Tibial artery (tissue), 4 donors: ENCODE measurements around the gene RITA1.
"Not testable (repeated sequence)": the region's sequence is repeated elsewhere in the genome, so short reads cannot be mapped to it uniquely, and the experiment has no call there.

ENCODE experiments used
- DNase-seq, 2 donors: peaks; one replicate each; pipeline ENCODE4 v3.0.0-alpha.2; 2019
- H3K27ac ChIP-seq, 2 donors: fragments of 200-600 bp; sonication (generic) in 1 of 2; 1 replicate in 1 of 2; 2 replicates in 1 of 2; pipeline ENCODE4 v1.5.1; 2018 to 2019; ENCODE audit warnings: mild to moderate bottlenecking in 1 of 2
- H3K27me3 ChIP-seq, 2 donors: fragments of 200-600 bp; sonication (generic) in 1 of 2; one replicate each; pipeline versions ENCODE4 v1.5.1 to v1.6.0; 2016 to 2019
- H3K36me3 ChIP-seq, 3 donors: fragments of 200-600 bp; sonication (generic) in 2 of 3; one replicate each; pipeline ENCODE4 v1.5.1; 2016 to 2019; ENCODE audit warnings: mild to moderate bottlenecking in 2 of 3
- H3K4me1 ChIP-seq, 4 donors: fragments of 200-600 bp; sonication (generic) in 2 of 4; 1 replicate in 3 of 4; 2 replicates in 1 of 4; pipeline ENCODE4 v1.5.1; 2016 to 2019
- H3K4me3 ChIP-seq, 2 donors: fragments of 200-600 bp; sonication (generic) in 1 of 2; 1 replicate in 1 of 2; 2 replicates in 1 of 2; pipeline ENCODE4 v1.5.1; 2018 to 2019; ENCODE audit warnings: mild to moderate bottlenecking in 2 of 2
- H3K9me3 ChIP-seq, 3 donors: fragments of 200-600 bp; sonication (generic) in 1 of 3; one replicate each; pipeline ENCODE4 v1.5.1; 2016 to 2019
- intact Hi-C: fragments of 100-400 bp; cut with DNase I; formaldehyde crosslinking; loops from one replicate; pipeline ENCODE4 v1.15.0; 2023; ENCODE audit warnings: low total_unique reads
- TF ChIP-seq, protein P1 (sequence below), 2 experiments: fragments of 200-600 bp in 1 of 2; fragments of 450-650 bp in 1 of 2; IDR thresholded peaks; one replicate each; pipeline ENCODE4 v1.5.1; 2017 to 2019; ENCODE audit warnings: antibody characterized with exemption in 2 of 2, mild to moderate bottlenecking in 1 of 2, moderate library complexity in 1 of 2

The RITA1 gene

DNA sequence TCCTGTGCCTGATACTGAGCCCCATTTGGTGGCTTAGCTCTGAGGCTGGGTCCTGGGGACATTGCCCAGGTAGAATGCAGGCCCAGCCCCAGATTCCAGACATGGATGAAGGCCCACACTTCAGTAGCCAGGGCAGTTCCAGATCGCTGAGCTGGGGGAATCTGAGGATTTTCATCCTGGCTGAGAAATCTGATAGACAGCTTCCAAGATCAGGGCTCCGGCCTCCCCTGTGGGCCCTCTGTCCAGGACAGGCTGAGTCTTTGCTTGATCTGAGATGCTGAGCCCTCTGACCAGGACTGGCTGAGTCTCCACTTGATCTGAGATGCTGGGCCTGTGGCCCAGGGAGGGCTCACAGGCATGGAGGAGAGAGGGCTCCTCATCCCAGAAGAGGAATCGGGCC, 46.7 kb upstream of the RITA1 start:
- Histone ChIP-seq H3K36me3 (no peaks in the 10 kb centered on the region), H3K4me1 (peaks cover 0 to 14% (median 0%) of the 10 kb centered on the region in 4 donors), H3K4me3 (no peak overlapping the region), H3K27ac (no peak overlapping the region), H3K27me3 (peaks cover 0 to 52% of the 10 kb centered on the region in 2 donors), H3K9me3 (no peaks in the 10 kb centered on the region)
- intact Hi-C loops, result no loop called here
- no peak for DNase-seq
- TF ChIP-seq, protein P1, sequence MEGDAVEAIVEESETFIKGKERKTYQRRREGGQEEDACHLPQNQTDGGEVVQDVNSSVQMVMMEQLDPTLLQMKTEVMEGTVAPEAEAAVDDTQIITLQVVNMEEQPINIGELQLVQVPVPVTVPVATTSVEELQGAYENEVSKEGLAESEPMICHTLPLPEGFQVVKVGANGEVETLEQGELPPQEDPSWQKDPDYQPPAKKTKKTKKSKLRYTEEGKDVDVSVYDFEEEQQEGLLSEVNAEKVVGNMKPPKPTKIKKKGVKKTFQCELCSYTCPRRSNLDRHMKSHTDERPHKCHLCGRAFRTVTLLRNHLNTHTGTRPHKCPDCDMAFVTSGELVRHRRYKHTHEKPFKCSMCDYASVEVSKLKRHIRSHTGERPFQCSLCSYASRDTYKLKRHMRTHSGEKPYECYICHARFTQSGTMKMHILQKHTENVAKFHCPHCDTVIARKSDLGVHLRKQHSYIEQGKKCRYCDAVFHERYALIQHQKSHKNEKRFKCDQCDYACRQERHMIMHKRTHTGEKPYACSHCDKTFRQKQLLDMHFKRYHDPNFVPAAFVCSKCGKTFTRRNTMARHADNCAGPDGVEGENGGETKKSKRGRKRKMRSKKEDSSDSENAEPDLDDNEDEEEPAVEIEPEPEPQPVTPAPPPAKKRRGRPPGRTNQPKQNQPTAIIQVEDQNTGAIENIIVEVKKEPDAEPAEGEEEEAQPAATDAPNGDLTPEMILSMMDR (IDR thresholded peaks at IDR 0.05), result no peak

DNA sequence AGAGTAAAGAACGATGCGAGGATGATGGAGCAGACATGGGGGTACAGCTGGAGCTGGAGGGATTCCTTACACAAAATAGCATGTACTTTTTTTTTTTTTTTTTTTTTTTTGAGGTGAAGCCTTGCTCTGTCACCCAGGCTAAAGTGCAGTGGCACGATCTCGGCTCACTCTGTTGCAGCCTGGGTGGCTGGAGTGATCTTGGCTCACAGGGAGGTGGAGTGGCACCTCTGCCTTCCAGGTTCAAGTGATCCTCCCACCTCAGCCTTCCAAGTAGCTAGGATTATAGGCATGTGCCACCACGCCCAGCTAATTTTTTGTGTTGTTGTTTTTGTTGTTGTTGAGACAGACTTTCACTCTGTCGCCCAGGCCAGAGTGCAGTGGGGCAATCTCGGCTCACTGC, 44.8 kb upstream of the RITA1 start:
- TF ChIP-seq, protein P1 (IDR thresholded peaks at IDR 0.05), result no peak
- Histone ChIP-seq H3K4me1 (peaks cover 0 to 8% (median 0%) of the 10 kb centered on the region in 4 donors), H3K36me3 (no peaks in the 10 kb centered on the region), H3K27me3 (peaks cover 0 to 33% of the 10 kb centered on the region in 2 donors), H3K4me3 (no peak overlapping the region), H3K27ac (no peak overlapping the region), H3K9me3 (no peaks in the 10 kb centered on the region)
- no peak for DNase-seq
- intact Hi-C loops, result no loop called here

DNA sequence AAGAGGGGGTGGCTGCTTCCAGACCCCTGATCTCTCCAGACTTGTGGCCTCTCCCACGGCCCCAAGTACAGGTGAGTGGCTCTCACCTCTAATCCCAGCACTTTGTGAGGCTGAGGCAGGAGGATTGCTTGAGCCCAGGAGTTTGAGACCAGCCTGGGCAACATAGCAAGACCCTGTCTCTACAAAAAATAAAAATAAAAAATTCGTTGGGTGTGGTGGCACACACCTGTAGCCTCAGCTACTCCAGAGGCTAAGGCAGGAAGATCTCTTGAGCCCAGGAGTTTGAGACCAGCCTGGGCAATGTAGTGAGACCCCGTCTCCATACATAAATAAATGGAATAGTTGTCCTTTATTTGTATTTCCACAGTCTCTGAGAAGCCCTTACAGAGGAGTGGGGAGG, 43.8 kb upstream of the RITA1 start:
- H3K36me3 ChIP-seq, DNase-seq, H3K27ac ChIP-seq, intact Hi-C loops, H3K4me1 ChIP-seq, H3K9me3 ChIP-seq, H3K4me3 ChIP-seq: not testable (repeated sequence)
- peaks cover 0 to 23% of the 10 kb centered on the region in 2 donors for H3K27me3 ChIP-seq

DNA sequence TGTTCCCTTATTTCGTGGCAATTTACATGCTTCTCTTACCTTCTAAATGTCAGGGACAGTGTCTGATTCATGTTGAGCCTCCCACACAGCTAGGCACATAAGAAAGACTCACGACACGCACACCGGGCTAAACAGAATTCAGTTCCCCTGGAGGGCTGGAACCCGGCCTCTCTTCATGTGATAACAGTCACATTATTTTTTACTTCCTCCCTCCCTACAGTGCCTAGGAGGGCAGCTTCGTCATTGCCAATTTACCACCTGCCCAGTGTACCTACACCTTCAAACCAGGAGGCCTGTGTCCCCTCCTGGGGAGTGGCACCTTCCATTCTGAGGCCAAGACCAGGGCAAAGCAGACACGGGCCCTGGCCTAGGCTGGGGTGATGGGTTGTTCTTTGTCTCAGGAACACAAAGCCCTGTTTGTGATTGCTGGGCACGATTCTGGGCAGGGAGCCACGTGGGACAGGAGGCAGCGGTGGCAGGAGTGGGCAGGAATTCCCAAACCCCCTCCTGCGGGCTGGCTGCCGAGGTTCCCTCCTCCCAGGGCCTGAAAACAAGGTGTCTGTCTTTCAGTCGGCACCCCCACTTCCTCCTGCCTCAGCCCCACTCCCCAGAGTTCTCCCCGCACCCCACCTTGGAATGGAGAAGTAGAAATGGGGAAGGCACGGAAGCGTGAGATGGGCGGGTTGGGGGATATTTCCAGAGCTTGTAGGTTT, 43.2 kb upstream of the RITA1 start:
- intact Hi-C loops, result no loop called here
- peaks cover 0 to 9% (median 7%) of the 10 kb centered on the region in 3 donors for H3K9me3 ChIP-seq
- peak; percentile 46 to 74 for DNase-seq
- no peaks in the 10 kb centered on the region for H3K36me3 ChIP-seq
- TF ChIP-seq, protein P1 (IDR thresholded peaks at IDR 0.05), result no peak
- H3K27ac ChIP-seq, result no peak overlapping the region
- H3K4me1 ChIP-seq, result no peaks in the 10 kb centered on the region
- peaks cover 0 to 18% of the 10 kb centered on the region in 2 donors for H3K27me3 ChIP-seq
- H3K4me3 ChIP-seq, result no peak overlapping the region

DNA sequence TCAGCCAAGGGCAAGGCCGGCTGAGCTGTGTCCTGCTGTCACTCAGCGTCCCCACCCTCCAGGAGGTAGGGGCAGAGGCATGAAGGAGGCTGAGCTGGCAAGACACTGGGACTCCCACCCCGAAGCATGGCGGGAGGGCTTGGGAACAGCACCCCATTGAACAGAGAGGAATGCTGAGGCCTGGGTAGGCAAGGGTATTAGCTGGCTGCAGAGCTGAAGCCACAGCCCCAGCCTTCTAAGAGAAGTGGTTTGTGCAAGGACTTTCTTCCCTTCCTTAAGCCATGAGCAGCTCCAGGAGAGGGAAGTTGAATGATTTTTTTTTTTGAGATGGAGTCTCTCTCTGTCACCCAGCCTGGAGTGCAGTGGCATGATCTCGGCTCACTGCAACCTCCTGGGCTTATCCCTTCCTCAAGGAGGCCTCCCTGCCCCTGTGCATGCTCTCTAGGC, 42.6 kb upstream of the RITA1 start:
- H3K36me3 ChIP-seq, result no peaks in the 10 kb centered on the region
- no peaks in the 10 kb centered on the region for H3K4me1 ChIP-seq
- H3K4me3 ChIP-seq, result no peak overlapping the region
- no peak for DNase-seq
- H3K27me3 ChIP-seq, result peaks cover 0 to 14% of the 10 kb centered on the region in 2 donors
- TF ChIP-seq, protein P1 (IDR thresholded peaks at IDR 0.05), result no peak
- intact Hi-C loops, result no loop called here
- H3K9me3 ChIP-seq, result peaks cover 0 to 9% (median 7%) of the 10 kb centered on the region in 3 donors
- no peak overlapping the region for H3K27ac ChIP-seq

DNA sequence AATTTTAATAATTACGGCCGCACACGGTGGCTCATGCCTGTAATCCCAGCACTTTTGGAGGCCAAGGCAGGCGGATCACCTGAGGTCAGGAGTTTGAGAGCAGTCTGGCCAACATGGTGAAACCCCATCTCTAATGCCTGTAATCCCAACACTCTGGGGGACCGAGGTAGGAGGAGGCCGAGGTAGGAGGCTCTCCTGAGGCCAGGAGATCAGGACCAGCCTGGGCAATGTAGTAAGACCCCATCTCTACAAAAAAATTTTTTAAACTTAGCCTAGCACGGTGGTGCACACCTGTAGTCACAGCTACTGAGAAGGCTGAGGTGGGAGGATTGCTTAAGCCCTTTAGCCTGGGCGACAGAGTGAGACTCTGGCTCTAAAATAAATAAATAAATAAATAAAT, 41.6 kb upstream of the RITA1 start:
- intact Hi-C loops, result no loop called here
- H3K36me3 ChIP-seq, result no peaks in the 10 kb centered on the region
- H3K4me1 ChIP-seq, result no peaks in the 10 kb centered on the region
- TF ChIP-seq, protein P1 (IDR thresholded peaks at IDR 0.05), result no peak
- peaks cover 0 to 9% (median 7%) of the 10 kb centered on the region in 3 donors for H3K9me3 ChIP-seq
- peaks cover 0 to 11% of the 10 kb centered on the region in 2 donors for H3K27me3 ChIP-seq
- DNase-seq, result no peak
- no peak overlapping the region for H3K4me3 ChIP-seq
- H3K27ac ChIP-seq, result no peak overlapping the region
